HepG2 (cell line): ENCODE results near the gene GBA2. TPM values are rescaled to one million over a fixed set of nuclear protein-coding genes. Genes with fewer than 3 reads are reported as not detected.

ENCODE experiments used
- BCL6 ChIP-seq: IDR thresholded peaks from 2 replicates; pipeline ENCODE4 v1.6.1; 2016; ENCODE audit warnings: missing genetic modification reagents, missing compliant biosample characterization
- DR1 ChIP-seq: sonication (generic); formaldehyde crosslinking; IDR thresholded peaks from 2 replicates; pipeline ENCODE4 v1.8.0; 2021; ENCODE audit warnings: mild to moderate bottlenecking, missing genetic modification reagents, inconsistent platforms
- HBP1 ChIP-seq: IDR thresholded peaks from 2 replicates; pipeline ENCODE4 v1.6.1; 2016; ENCODE audit warnings: low read depth, control low read depth
- KIAA2018 ChIP-seq: sonication (generic); formaldehyde crosslinking; IDR thresholded peaks from 2 replicates; pipeline ENCODE4 v1.5.0; 2020; ENCODE audit warnings: mild to moderate bottlenecking, missing genetic modification reagents, borderline replicate concordance
- SETDB1 ChIP-seq: sonication (generic); formaldehyde crosslinking; IDR thresholded peaks from 2 replicates; pipeline ENCODE4 v1.5.1; 2020; ENCODE audit warnings: missing genetic modification reagents, mild to moderate bottlenecking, borderline replicate concordance
- SOX5 ChIP-seq: IDR thresholded peaks from 2 replicates; pipeline ENCODE4 v1.6.1; 2016; ENCODE audit warnings: borderline replicate concordance
- UBTF ChIP-seq: sonication (generic); formaldehyde crosslinking; IDR thresholded peaks from 2 replicates; pipeline ENCODE4 v1.4.0; 2020; ENCODE audit warnings: mild to moderate bottlenecking, missing genetic modification reagents
- ZNF513 ChIP-seq: sonication (generic); formaldehyde crosslinking; conservative IDR thresholded peaks from 2 replicates; pipeline ENCODE4 v1.5.0; 2020; ENCODE audit warnings: missing genetic modification reagents
- polyA plus RNA-seq, 8 experiments: library from polyadenylated mRNA; depleted of rRNA in 3 of 8; stranded (reverse) in 7 of 8; unstranded in 1 of 8; fragments of >200 nt; fragmentation: Illumina TruSeq in 4 of 8; extraction: Trizol in 4 of 8; gene quantifications; 2 replicates each; pipeline versions ENCODE4 v1.2.1 to v1.2.3, GENCODE V29; 2011 to 2016; ENCODE audit warnings: low read depth in 4 of 8, missing spikeins in 1 of 8, mixed read lengths in 1 of 8; ENCODE audit not compliant: insufficient read depth in 1 of 8
- total RNA-seq, 5 experiments: library from RNA; depleted of rRNA; stranded (reverse); fragments of >200 nt; fragmentation: Illumina TruSeq; extraction: Trizol; gene quantifications; 2 replicates each; pipeline ENCODE4 v1.2.3, GENCODE V29; 2016; ENCODE audit warnings: low read depth in 1 of 5

The GBA2 gene
- total and polyA plus RNA-seq, 2 of the 13 experiments (the other 11 are each of a cell fraction or from before 2014, with no cell fraction given) = 37.5 to 86.1 TPM

GRCh38 chr9:35732185-35732799 is 16.7 kb downstream of the GBA2 start, which contains the start of the genes CREB3 and TLN1 (continued):
- TF ChIP-seq KIAA2018 (CRISPR knock-in tag) = no peak
- peak; percentile 92 for TF ChIP-seq UBTF (CRISPR knock-in tag)
- TF ChIP-seq SOX5 (CRISPR knock-in tag) = peak; percentile 53; the same call in 1 of the 2 replicates
- TF ChIP-seq SETDB1 (CRISPR knock-in tag) = no peak
- TF ChIP-seq BCL6 = peak; percentile 49
- TF ChIP-seq ZNF513 (CRISPR knock-in tag) = 0 out of 2 replicates have a peak, but pooled peaks have one; percentile 18
- peak; percentile 88 for TF ChIP-seq DR1 (CRISPR knock-in tag)
- TF ChIP-seq HBP1 (CRISPR knock-in tag) = peak; percentile 65
